PC-9 (cell line): ENCODE results near the gene CEP70.
"Not testable (repeated sequence)": the region's sequence is repeated elsewhere in the genome, so short reads cannot be mapped to it uniquely, and the experiment has no call there.

Experiments
- EZH2 ChIP-seq: fragments of 200-600 bp; sonication (generic); IDR thresholded peaks from 2 replicates; pipeline ENCODE4 v1.8.0; 2017; ENCODE audit warnings: antibody characterized with exemption, low read depth
- TF ChIP-seq, protein P1 (sequence below): fragments of 200-600 bp; sonication (generic); conservative IDR thresholded peaks from 2 replicates; pipeline ENCODE4 v1.6.1; 2017; ENCODE audit warnings: mixed run types, antibody characterized with exemption, mild to moderate bottlenecking, moderate library complexity

DNA sequence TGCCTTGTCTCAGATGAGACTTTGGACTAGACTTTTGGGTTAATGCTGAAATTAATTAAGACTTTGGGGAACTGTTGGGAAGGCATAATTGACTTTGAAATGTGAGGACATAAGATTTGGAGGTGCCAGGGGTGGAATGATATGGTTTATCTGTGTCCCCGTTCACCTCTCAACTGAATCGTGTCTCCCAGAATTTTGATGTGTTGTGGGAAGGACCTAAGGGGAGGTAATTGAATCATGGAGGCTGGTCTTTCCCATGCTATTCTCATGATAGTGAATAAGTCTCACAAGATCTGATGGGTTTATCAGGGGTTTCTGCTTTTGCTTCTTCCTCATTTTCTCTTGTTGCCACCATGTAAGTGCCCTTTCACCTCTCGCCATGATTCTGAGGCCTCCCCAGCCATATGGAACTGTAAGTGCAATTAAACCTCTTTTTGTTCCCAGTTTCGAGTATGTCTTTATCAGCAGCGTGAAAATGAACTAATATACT is 10.1 kb upstream of the CEP70 start:
- TF ChIP-seq EZH2 = not testable (repeated sequence)
- TF ChIP-seq, protein P1, sequence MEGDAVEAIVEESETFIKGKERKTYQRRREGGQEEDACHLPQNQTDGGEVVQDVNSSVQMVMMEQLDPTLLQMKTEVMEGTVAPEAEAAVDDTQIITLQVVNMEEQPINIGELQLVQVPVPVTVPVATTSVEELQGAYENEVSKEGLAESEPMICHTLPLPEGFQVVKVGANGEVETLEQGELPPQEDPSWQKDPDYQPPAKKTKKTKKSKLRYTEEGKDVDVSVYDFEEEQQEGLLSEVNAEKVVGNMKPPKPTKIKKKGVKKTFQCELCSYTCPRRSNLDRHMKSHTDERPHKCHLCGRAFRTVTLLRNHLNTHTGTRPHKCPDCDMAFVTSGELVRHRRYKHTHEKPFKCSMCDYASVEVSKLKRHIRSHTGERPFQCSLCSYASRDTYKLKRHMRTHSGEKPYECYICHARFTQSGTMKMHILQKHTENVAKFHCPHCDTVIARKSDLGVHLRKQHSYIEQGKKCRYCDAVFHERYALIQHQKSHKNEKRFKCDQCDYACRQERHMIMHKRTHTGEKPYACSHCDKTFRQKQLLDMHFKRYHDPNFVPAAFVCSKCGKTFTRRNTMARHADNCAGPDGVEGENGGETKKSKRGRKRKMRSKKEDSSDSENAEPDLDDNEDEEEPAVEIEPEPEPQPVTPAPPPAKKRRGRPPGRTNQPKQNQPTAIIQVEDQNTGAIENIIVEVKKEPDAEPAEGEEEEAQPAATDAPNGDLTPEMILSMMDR = not testable (repeated sequence)
